Peyer's patch (tissue), 4 donors: ENCODE results near the gene SLC15A1. TPM values are rescaled to one million over a fixed set of nuclear protein-coding genes. Genes with fewer than 3 reads are reported as not detected.

Experiments used
- DNase-seq, 3 donors: peaks; one replicate each; pipeline ENCODE4 v3.0.0-alpha.2; 2017 to 2019
- H3K27ac ChIP-seq, 4 donors: fragments of 200-600 bp; sonication (generic); one replicate each; pipeline ENCODE4 v1.5.1; 2016 to 2019
- H3K27me3 ChIP-seq, 2 donors: fragments of 200-600 bp; sonication (generic); one replicate each; pipeline ENCODE4 v1.5.1; 2019
- H3K36me3 ChIP-seq, 3 donors: fragments of 200-600 bp; sonication (generic); one replicate each; pipeline ENCODE4 v1.5.1; 2016 to 2019
- H3K4me1 ChIP-seq, 4 donors: fragments of 200-600 bp; sonication (generic); one replicate each; pipeline ENCODE4 v1.5.1; 2016 to 2019
- H3K4me3 ChIP-seq, 4 donors: fragments of 200-600 bp; sonication (generic); 1 replicate in 3 of 4; 2 replicates in 1 of 4; pipeline ENCODE4 v1.5.1; 2016 to 2019; ENCODE audit warnings: mild to moderate bottlenecking in 1 of 4
- H3K9me3 ChIP-seq, 4 donors: fragments of 200-600 bp; sonication (generic); one replicate each; pipeline ENCODE4 v1.5.1; 2016 to 2019; ENCODE audit warnings: mild to moderate bottlenecking in 1 of 4
- CTCF ChIP-seq, 6 experiments: fragments of 450-650 bp in 4 of 6; fragments of 200-600 bp in 2 of 6; sonication (generic) in 1 of 6; IDR thresholded peaks; one replicate each; pipeline ENCODE4 v1.5.1; 2017 to 2019; ENCODE audit warnings: antibody characterized with exemption in 6 of 6, mild to moderate bottlenecking in 3 of 6, moderate library complexity in 1 of 6
- POLR2A ChIP-seq, 2 donors: fragments of 450-650 bp; IDR thresholded peaks; one replicate each; pipeline ENCODE4 v1.5.1; 2017; ENCODE audit warnings: antibody characterized with exemption in 2 of 2, mild to moderate bottlenecking in 2 of 2, moderate library complexity in 2 of 2
- total RNA-seq, 4 donors: library from RNA; depleted of rRNA; stranded (reverse); fragments of >200 nt; gene quantifications; one replicate each; pipeline ENCODE4 v1.1.0, GENCODE V29; 2016

Gene SLC15A1
- total RNA-seq, 4 donors from 2014 or later = 4.1 to 732 (median 555) TPM

- Histone ChIP-seq H3K4me1 (no peaks in the 10 kb centered on the region), H3K36me3 (no peaks in the 10 kb centered on the region), H3K4me3 (no peak overlapping the region), H3K9me3 (no peaks in the 10 kb centered on the region), H3K27me3 (no peaks in the 10 kb centered on the region), H3K27ac (no peak overlapping the region)
- DNase-seq = no peak
- TF ChIP-seq CTCF (IDR thresholded peaks at IDR 0.05) (no peak), POLR2A (IDR thresholded peaks at IDR 0.05) (no peak)
These were observed 32.8 kb downstream of the SLC15A1 start for GRCh38 chr13:98719527-98720250.

DNA sequence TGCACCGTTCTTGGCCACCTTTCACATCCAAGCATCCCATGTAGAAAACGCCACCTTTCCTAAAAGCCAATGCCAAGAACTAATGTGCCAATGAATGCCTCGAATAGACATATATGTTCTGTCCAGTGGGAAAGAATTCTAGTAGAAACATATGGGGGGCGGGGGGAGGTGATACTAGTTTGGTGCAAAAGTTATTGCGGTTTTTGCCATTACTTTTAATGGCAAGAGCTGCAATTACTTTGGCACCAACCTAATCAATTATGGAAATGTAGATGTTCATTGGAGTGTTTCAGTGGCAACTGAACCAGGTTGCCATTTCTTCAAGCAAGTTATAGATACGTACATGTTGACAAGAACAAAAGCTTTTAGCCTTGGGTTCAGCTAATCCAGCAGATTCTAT is 34.6 kb downstream of the SLC15A1 start:
- Histone ChIP-seq H3K27ac (no peak overlapping the region), H3K4me3 (no peak overlapping the region)
- TF ChIP-seq CTCF (IDR thresholded peaks at IDR 0.05) (no peak), POLR2A (IDR thresholded peaks at IDR 0.05) (no peak)

GRCh38 chr13:98717256-98717655 is 35.2 kb downstream of the SLC15A1 start:
- Histone ChIP-seq H3K4me1 (no peaks in the 10 kb centered on the region), H3K27ac (no peak overlapping the region), H3K9me3 (no peaks in the 10 kb centered on the region), H3K27me3 (no peaks in the 10 kb centered on the region), H3K36me3 (no peaks in the 10 kb centered on the region), H3K4me3 (no peak overlapping the region)
- no peak for DNase-seq
- no peak for TF ChIP-seq POLR2A (IDR thresholded peaks at IDR 0.05)
- no peak for TF ChIP-seq CTCF (IDR thresholded peaks at IDR 0.05)

More for the DNA sequence above, 34.6 kb downstream of the SLC15A1 start:
- Histone ChIP-seq H3K36me3 (no peaks in the 10 kb centered on the region), H3K4me1 (no peaks in the 10 kb centered on the region), H3K9me3 (no peaks in the 10 kb centered on the region), H3K27me3 (no peaks in the 10 kb centered on the region)
- no peak for DNase-seq

DNA sequence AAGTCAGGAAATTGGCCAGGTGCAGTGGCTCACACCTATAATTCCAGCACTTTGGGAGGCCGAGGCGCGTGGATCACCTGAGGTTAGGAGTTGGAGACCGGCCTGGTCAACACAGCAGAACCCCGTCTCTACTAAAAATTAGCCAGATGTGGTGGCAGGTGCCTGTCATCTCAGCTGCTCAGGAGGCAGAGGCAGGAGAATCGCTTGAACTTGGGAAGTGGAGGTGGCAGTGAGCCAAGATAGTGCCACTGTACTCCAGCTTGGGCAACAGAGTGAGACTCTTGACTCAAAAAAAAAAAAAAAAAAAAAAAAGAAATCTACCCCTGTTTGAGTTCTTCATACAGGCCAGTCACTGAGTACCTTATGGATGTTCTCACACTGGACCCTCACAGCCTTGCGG is 42.0 kb downstream of the SLC15A1 start:
- TF ChIP-seq CTCF (IDR thresholded peaks at IDR 0.05) (no peak), POLR2A (IDR thresholded peaks at IDR 0.05) (no peak)
- Histone ChIP-seq H3K36me3 (no peaks in the 10 kb centered on the region), H3K27ac (no peak overlapping the region)

GRCh38 chr13:98707281-98707999 is 45.0 kb downstream of the SLC15A1 start:
- H3K27me3 ChIP-seq = no peaks in the 10 kb centered on the region
- no peak overlapping the region for H3K27ac ChIP-seq
- DNase-seq = no peak
- no peaks in the 10 kb centered on the region for H3K9me3 ChIP-seq
- TF ChIP-seq POLR2A (IDR thresholded peaks at IDR 0.05) = no peak
- no peak for TF ChIP-seq CTCF (IDR thresholded peaks at IDR 0.05)
- H3K4me3 ChIP-seq = no peak overlapping the region
- H3K36me3 ChIP-seq = peaks cover 0 to 8% (median 0%) of the 10 kb centered on the region in 3 donors
- H3K4me1 ChIP-seq = no peaks in the 10 kb centered on the region

More for the DNA sequence above, 42.0 kb downstream of the SLC15A1 start:
- no peaks in the 10 kb centered on the region for H3K27me3 ChIP-seq
- H3K4me3 ChIP-seq = no peak overlapping the region
- no peak for DNase-seq
- no peaks in the 10 kb centered on the region for H3K4me1 ChIP-seq
- no peaks in the 10 kb centered on the region for H3K9me3 ChIP-seq
